ENCODE data around the gene A4GNT. TPM values are rescaled to one million over a fixed set of nuclear protein-coding genes. Genes with fewer than 3 reads are reported as not detected.

The A4GNT gene
- total RNA-seq: not detected

DNA sequence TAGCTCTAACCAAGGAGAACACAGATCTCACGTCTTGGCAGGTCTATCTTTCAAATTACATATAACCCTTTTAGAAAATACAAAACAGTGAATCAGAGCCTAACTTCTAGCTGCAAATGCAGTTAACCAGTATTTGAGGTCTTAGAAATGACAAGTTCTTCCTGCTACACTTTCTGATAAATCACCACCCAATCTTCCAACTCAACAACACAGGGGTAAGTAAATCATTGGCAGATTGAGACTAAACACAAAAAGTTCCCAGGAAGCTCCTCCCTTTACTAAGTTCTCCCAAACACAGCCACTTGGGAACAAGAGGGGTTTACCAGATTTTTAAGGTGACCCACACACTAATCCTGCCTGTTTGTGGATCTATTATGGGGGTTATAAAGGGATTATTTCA, at the start of gene A4GNT:
A4GNT (minus strand) TSS at position 152 of the 400 bp plus-strand sequence. CDS start 1,134 bp downstream, outside the sequence.
- TF ChIP-seq, protein P1, sequence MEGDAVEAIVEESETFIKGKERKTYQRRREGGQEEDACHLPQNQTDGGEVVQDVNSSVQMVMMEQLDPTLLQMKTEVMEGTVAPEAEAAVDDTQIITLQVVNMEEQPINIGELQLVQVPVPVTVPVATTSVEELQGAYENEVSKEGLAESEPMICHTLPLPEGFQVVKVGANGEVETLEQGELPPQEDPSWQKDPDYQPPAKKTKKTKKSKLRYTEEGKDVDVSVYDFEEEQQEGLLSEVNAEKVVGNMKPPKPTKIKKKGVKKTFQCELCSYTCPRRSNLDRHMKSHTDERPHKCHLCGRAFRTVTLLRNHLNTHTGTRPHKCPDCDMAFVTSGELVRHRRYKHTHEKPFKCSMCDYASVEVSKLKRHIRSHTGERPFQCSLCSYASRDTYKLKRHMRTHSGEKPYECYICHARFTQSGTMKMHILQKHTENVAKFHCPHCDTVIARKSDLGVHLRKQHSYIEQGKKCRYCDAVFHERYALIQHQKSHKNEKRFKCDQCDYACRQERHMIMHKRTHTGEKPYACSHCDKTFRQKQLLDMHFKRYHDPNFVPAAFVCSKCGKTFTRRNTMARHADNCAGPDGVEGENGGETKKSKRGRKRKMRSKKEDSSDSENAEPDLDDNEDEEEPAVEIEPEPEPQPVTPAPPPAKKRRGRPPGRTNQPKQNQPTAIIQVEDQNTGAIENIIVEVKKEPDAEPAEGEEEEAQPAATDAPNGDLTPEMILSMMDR (IDR thresholded peaks at IDR 0.05): no peak
- no peak for ATAC-seq (ENCODE audit: low FRiP score)
- no peak for DNase-seq (ENCODE audit: low spot score)

GRCh38 chr3:138180375-138181029, 48.3 kb upstream of the A4GNT start:
- DNase-seq (ENCODE audit: low spot score) (no peak), ATAC-seq (ENCODE audit: low FRiP score) (no peak)
- TF ChIP-seq, protein P1 (IDR thresholded peaks at IDR 0.05): no peak

DNA sequence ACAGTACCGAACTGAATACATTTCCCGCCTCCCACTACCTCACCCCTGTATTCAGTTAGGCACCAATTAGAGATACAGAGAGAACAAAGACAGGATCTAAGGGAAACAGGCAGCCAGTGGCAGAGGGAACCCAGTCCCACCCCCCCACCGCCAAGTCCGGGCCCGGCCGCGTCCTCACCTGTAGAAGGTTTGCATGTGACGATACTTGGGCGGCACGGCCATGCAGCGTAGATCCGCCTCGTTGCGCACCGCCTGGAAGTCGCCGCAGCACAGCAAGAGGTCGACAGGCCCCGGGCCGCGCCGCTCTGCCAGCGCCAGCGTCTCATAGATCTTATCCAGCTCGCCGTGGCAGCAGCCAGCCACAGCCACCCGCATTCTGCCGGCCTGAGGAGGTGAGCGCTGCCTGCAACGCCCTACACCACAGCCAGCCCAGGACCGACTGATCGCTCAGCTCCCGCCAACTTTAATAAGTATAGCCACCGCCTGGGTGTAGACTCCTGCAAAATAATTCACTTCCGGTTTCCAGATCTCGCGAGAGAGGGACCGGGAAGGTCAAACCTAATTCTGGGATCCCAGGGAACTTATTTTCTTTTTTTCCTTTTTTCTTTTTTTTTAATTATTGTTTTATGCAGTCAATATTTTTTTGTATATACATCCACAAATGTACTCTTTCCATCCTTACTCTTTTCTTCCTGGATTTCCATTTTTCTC, 42.4 kb upstream of the A4GNT start, which contains the start of gene DBR1:
DBR1 (minus strand) TSS at position 501 of the 711 bp plus-strand sequence; CDS start at position 375, 126 bp downstream.
- TF ChIP-seq, protein P1 (IDR thresholded peaks at IDR 0.05): no peak
- DNase-seq (ENCODE audit: low spot score) (peak; percentile 69), ATAC-seq (ENCODE audit: low FRiP score) (peak; percentile 94)

DNA sequence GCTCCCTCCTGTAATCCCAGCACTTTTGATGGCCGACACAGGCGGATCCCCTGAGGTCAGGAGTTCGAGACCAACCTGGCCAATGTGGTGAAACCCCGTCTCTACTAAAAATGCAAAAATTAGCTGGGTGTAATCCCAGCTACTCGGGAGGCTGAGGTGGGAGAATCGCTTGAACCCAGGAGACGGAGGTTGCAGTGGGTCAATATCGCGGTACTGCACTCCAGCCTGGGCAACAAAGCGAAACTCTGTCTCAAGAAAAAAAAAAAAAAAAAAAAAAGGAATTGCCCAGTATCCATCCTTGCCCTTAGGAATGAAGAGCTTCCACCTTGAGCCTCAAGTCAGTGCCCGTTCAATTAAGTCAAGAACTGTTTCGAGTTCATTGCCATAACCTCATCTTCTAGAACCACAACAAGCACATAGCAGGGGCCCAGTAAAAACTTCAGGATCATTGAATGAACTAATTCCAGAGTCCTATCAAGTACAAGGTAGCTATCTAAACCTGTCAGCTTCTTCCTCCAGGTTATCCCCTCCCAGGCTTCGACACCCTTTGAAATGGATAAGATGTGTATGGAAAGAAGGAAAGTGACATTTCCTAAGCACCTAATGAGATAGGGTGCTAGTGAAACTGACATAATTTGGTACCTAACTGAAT, 41.7 kb upstream of the A4GNT start:
- ATAC-seq (ENCODE audit: low FRiP score) (peak; percentile 23), DNase-seq (ENCODE audit: low spot score) (no peak)
- TF ChIP-seq, protein P1 (IDR thresholded peaks at IDR 0.05): no peak

DNA sequence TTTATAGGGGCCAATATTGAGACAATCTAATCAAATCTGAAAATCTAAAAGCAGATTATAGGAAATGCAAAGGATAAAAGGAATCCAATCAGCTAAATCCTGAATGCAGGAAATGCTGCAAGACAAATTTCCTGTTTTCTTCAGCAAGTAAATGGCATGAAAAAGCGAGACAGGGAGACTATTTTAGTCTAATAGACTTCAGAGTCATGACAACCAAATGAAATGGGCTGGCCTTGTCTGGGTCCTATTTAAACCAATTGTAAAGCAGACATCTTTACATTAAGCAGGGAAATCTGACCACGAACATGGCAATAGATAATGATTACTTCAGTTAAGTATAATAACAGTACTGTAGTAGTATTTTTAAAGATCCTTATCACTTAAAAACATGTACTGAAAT, 40.4 kb upstream of the A4GNT start:
- DNase-seq (ENCODE audit: low spot score) (no peak), ATAC-seq (ENCODE audit: low FRiP score) (no peak)
- TF ChIP-seq, protein P1 (IDR thresholded peaks at IDR 0.05): no peak

- DNase-seq (ENCODE audit: low spot score) (no peak), ATAC-seq (ENCODE audit: low FRiP score) (no peak)
- TF ChIP-seq, protein P1 (IDR thresholded peaks at IDR 0.05): no peak
Measured at GRCh38 chr3:138165061-138165460, 32.9 kb upstream of the A4GNT start.

Data from omental fat pad (tissue), 4 donors.